Panc1 (cell line): ENCODE results near the gene GPC3. TPM values are rescaled to one million over a fixed set of nuclear protein-coding genes. Genes with fewer than 3 reads are reported as not detected.

ENCODE experiments used
- ATAC-seq: fragments of 200-7000 bp; cut with Tn5 transposase; 2 replicates; pipeline ENCODE4 v1.9.1; 2020; ENCODE audit warnings: mild to moderate bottlenecking, moderate library complexity
- BruUV-seq: library from RNA; stranded (reverse); fragments of 400-500 nt; replicated peaks from 2 replicates; lab custom pipeline; 2021; lab: Mats Ljungman, UMichigan
- CTCF ChIA-PET: fragments of 300-600 bp; sonication (Branson Sonifier 250); formaldehyde crosslinking; loops from one replicate; lab custom pipeline; 2022; ENCODE audit warnings: antibody characterized with exemption; lab: Charles Lee
- POLR2A ChIA-PET: fragments of 300-600 bp; sonication (Branson Sonifier 250); formaldehyde crosslinking; loops from one replicate; lab custom pipeline; 2022; ENCODE audit warnings: antibody characterized with exemption; lab: Charles Lee
- DNase-seq: peaks from one replicate; pipeline ENCODE4 v3.0.0-alpha.2; 2010; ENCODE audit warnings: low read depth, low spot score
- H3K27ac ChIP-seq: 2 replicates; pipeline ENCODE4 v1.5.1; 2011; ENCODE audit warnings: mild to moderate bottlenecking, low read length, inconsistent platforms
- H3K27me3 ChIP-seq: fragments of 200-500 bp; sonication (Bioruptor generic); 2 replicates; pipeline ENCODE4 v1.6.0; 2014; ENCODE audit warnings: low read length, inconsistent platforms; ENCODE audit not compliant: control insufficient read depth, insufficient read depth
- H3K36me3 ChIP-seq: fragments of 200-500 bp; sonication (Bioruptor generic); 2 replicates; pipeline ENCODE4 v1.5.1; 2014; ENCODE audit warnings: inconsistent platforms, mild to moderate bottlenecking, low read length, moderate library complexity; ENCODE audit not compliant: control insufficient read depth, insufficient read depth
- H3K4me1 ChIP-seq: 2 replicates; pipeline ENCODE4 v1.5.1; 2011; ENCODE audit warnings: inconsistent platforms, mild to moderate bottlenecking, low read length, moderate library complexity; ENCODE audit not compliant: control insufficient read depth, insufficient read depth
- H3K4me3 ChIP-seq, 2 experiments: 2 replicates each; pipeline ENCODE4 v1.5.1; 2011 to 2012; ENCODE audit warnings: low read depth in 2 of 2, low read length in 2 of 2, mild to moderate bottlenecking in 2 of 2, inconsistent platforms in 1 of 2, moderate library complexity in 1 of 2
- H3K9me3 ChIP-seq: fragments of 200-500 bp; sonication (Bioruptor generic); 2 replicates; pipeline ENCODE4 v1.5.1; 2014; ENCODE audit warnings: low read depth, mild to moderate bottlenecking, inconsistent platforms, low read length, moderate library complexity; ENCODE audit not compliant: control insufficient read depth, insufficient read depth
- POLR2AphosphoS5 ChIP-seq: IDR thresholded peaks from 2 replicates; pipeline ENCODE4 v1.6.1; 2012; ENCODE audit warnings: mild to moderate bottlenecking, low read depth, low read length, moderate library complexity
- REST ChIP-seq, 2 experiments: IDR thresholded peaks; 2 replicates each; pipeline ENCODE4 v1.6.1; 2011 to 2012; ENCODE audit warnings: low read depth in 2 of 2, control low read depth in 1 of 2, low read length in 1 of 2, mild to moderate bottlenecking in 1 of 2, moderate library complexity in 1 of 2; ENCODE audit not compliant: insufficient read depth in 1 of 2
- SIN3A ChIP-seq: IDR thresholded peaks from 2 replicates; pipeline ENCODE4 v1.6.1; 2012; ENCODE audit warnings: low read depth, mild to moderate bottlenecking, low read length, moderate library complexity, borderline replicate concordance; ENCODE audit not compliant: insufficient read depth
- TCF7L2 ChIP-seq: IDR thresholded peaks from 2 replicates; pipeline ENCODE4 v1.6.1; 2011; ENCODE audit warnings: mild to moderate bottlenecking, low read depth, low read length, inconsistent platforms
- in situ Hi-C: cut with HindIII; loops from 2 replicates; pipeline ENCODE4 v1.10.0; 2016; ENCODE audit warnings: low sequenced_read_pairs, low pct_unique_long_range_greater_than_20kb
- intact Hi-C: fragments of 100-400 bp; cut with micrococcal nuclease; formaldehyde crosslinking; loops from one replicate; pipeline ENCODE4 v1.10.0; 2022; ENCODE audit not compliant: unreplicated experiment
- total RNA-seq: library from RNA; stranded (reverse); gene quantifications from one replicate; pipeline ENCODE4 v1.2.1, GENCODE V29; 2021; ENCODE audit not compliant: unreplicated experiment
- TF ChIP-seq, protein P1 (sequence below): fragments of 450-650 bp; IDR thresholded peaks from 2 replicates; pipeline ENCODE4 v1.5.1; 2017; ENCODE audit warnings: mild to moderate bottlenecking

The GPC3 gene
- total RNA-seq, 1 experiment from 2014 or later = 0.95 TPM

DNA sequence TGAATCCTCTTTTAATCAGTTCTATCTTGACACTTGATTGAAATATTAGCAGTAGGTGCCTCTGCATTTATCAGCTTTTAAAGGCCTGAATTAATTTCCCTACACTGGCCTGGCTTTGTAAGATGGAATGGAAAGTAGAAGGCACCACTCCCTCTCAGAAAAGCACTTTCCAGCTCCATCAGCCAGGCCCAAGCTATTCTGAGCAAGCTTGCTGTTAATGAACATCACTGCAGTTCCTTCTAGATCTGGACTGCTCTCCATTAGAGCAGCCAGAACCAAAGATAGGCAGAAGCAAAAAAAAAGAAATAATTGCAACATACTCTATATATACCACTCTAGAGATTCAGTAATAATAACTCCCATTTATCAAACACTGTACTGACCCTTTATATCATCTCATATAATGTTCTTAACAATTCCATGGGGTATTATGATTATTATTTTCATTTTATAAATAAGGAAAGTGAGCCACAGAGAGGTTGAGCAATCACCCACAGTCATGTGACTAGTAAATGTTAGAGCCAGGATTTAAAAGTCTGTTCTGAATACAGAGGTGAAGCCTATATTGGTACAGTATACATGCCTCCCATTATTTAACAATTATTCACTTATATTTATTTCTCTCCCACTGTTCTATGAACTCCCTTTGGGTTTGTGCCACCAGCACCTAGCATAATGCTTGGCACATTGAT, 39.4 kb upstream of the GPC3 start:
- no peak overlapping the region for H3K4me3 ChIP-seq
- peaks cover 5% of the 10 kb centered on the region for H3K27me3 ChIP-seq
- no peaks in the 10 kb centered on the region for H3K36me3 ChIP-seq
- no peaks in the 10 kb centered on the region for H3K4me1 ChIP-seq
- no TSS peak for BruUV-seq
- ATAC-seq (no peak), DNase-seq (no peak)
- TF ChIP-seq, protein P1, sequence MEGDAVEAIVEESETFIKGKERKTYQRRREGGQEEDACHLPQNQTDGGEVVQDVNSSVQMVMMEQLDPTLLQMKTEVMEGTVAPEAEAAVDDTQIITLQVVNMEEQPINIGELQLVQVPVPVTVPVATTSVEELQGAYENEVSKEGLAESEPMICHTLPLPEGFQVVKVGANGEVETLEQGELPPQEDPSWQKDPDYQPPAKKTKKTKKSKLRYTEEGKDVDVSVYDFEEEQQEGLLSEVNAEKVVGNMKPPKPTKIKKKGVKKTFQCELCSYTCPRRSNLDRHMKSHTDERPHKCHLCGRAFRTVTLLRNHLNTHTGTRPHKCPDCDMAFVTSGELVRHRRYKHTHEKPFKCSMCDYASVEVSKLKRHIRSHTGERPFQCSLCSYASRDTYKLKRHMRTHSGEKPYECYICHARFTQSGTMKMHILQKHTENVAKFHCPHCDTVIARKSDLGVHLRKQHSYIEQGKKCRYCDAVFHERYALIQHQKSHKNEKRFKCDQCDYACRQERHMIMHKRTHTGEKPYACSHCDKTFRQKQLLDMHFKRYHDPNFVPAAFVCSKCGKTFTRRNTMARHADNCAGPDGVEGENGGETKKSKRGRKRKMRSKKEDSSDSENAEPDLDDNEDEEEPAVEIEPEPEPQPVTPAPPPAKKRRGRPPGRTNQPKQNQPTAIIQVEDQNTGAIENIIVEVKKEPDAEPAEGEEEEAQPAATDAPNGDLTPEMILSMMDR = no peak
- TF ChIP-seq POLR2AphosphoS5 = no peak
- TF ChIP-seq REST (IDR thresholded peaks at IDR 0.05; ENCODE audit: insufficient read depth in 1 of 2, low read depth in 2 of 2, low read length in 1 of 2) = no peak
- TF ChIP-seq SIN3A = no peak
- no peak for TF ChIP-seq TCF7L2
- ChIA-PET POLR2A (no interaction called here), CTCF (no interaction called here)
- in situ Hi-C loops (no loop called here), intact Hi-C loops (no loop called here)
- no peak overlapping the region for H3K27ac ChIP-seq
- no peaks in the 10 kb centered on the region for H3K9me3 ChIP-seq

GRCh38 chrX:134023851-134024281, 38.5 kb upstream of the GPC3 start:
- POLR2A ChIA-PET = no interaction called here
- intact Hi-C loops = no loop called here
- CTCF ChIA-PET = no interaction called here
- Histone ChIP-seq H3K27ac (no peak overlapping the region), H3K36me3 (no peaks in the 10 kb centered on the region), H3K9me3 (no peaks in the 10 kb centered on the region), H3K4me1 (no peaks in the 10 kb centered on the region), H3K4me3 (no peak overlapping the region), H3K27me3 (peaks cover 5% of the 10 kb centered on the region)
- no peak for TF ChIP-seq REST (IDR thresholded peaks at IDR 0.05; ENCODE audit: insufficient read depth in 1 of 2, low read depth in 2 of 2, low read length in 1 of 2)
- TF ChIP-seq TCF7L2 = no peak
- TF ChIP-seq POLR2AphosphoS5 = no peak
- TF ChIP-seq, protein P1 = no peak
- TF ChIP-seq SIN3A = no peak
- BruUV-seq = no TSS peak
- in situ Hi-C loops = no loop called here
- ATAC-seq = no peak
- no peak for DNase-seq
